Measurements from ENCODE around the gene ST6GALNAC5.

GRCh38 chr1:77048615-77049005 lies 181.3 kb downstream of the ST6GALNAC5 start:
- TF ChIP-seq, protein P1, sequence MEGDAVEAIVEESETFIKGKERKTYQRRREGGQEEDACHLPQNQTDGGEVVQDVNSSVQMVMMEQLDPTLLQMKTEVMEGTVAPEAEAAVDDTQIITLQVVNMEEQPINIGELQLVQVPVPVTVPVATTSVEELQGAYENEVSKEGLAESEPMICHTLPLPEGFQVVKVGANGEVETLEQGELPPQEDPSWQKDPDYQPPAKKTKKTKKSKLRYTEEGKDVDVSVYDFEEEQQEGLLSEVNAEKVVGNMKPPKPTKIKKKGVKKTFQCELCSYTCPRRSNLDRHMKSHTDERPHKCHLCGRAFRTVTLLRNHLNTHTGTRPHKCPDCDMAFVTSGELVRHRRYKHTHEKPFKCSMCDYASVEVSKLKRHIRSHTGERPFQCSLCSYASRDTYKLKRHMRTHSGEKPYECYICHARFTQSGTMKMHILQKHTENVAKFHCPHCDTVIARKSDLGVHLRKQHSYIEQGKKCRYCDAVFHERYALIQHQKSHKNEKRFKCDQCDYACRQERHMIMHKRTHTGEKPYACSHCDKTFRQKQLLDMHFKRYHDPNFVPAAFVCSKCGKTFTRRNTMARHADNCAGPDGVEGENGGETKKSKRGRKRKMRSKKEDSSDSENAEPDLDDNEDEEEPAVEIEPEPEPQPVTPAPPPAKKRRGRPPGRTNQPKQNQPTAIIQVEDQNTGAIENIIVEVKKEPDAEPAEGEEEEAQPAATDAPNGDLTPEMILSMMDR (IDR thresholded peaks at IDR 0.05): no peak
- TF ChIP-seq POLR2A (IDR thresholded peaks at IDR 0.05): no peak
